ENCODE results near the gene TRIM56.
"Not testable (repeated sequence)": the region's sequence is repeated elsewhere in the genome, so short reads cannot be mapped to it uniquely, and the experiment has no call there.

Gene TRIM56

GRCh38 chr7:101071362-101072104 lies 13.7 kb upstream of the TRIM56 start:
- not testable (repeated sequence) for H3K4me3 ChIP-seq (ENCODE audit: low read length); H3K9me3 ChIP-seq (ENCODE audit: control insufficient read depth, low read length); H3K9ac ChIP-seq (ENCODE audit: low read length); H3K36me3 ChIP-seq (ENCODE audit: control insufficient read depth, insufficient read depth, low read length, severe bottlenecking); DNase-seq (ENCODE audit: low read depth); H3K4me1 ChIP-seq (ENCODE audit: control insufficient read depth, insufficient read depth, low read length)
- H3K27me3 ChIP-seq (replicated peaks; ENCODE audit: control insufficient read depth, insufficient read depth, low read length), result peaks cover 23% of the 10 kb centered on the region

- DNase-seq (ENCODE audit: low read depth), result no peak
- peaks cover 14% of the 10 kb centered on the region for H3K27me3 ChIP-seq (replicated peaks; ENCODE audit: control insufficient read depth, insufficient read depth, low read length)
- no peaks in the 10 kb centered on the region for H3K9me3 ChIP-seq (ENCODE audit: control insufficient read depth, low read length)
- H3K4me3 ChIP-seq (ENCODE audit: low read length), result no peak overlapping the region
- no peaks in the 10 kb centered on the region for H3K36me3 ChIP-seq (ENCODE audit: control insufficient read depth, insufficient read depth, low read length, severe bottlenecking)
- H3K4me1 ChIP-seq (ENCODE audit: control insufficient read depth, insufficient read depth, low read length), result no peaks in the 10 kb centered on the region
- no peak overlapping the region for H3K9ac ChIP-seq (ENCODE audit: low read length)
These were observed 9.6 kb upstream of the TRIM56 start for GRCh38 chr7:101075646-101076045.

GRCh38 chr7:101076183-101076582 lies 9.1 kb upstream of the TRIM56 start:
- not testable (repeated sequence) for H3K4me3 ChIP-seq (ENCODE audit: low read length); H3K4me1 ChIP-seq (ENCODE audit: control insufficient read depth, insufficient read depth, low read length); H3K9ac ChIP-seq (ENCODE audit: low read length); H3K9me3 ChIP-seq (ENCODE audit: control insufficient read depth, low read length); H3K36me3 ChIP-seq (ENCODE audit: control insufficient read depth, insufficient read depth, low read length, severe bottlenecking); DNase-seq (ENCODE audit: low read depth)
- H3K27me3 ChIP-seq (replicated peaks; ENCODE audit: control insufficient read depth, insufficient read depth, low read length), result peaks cover 14% of the 10 kb centered on the region

DNA sequence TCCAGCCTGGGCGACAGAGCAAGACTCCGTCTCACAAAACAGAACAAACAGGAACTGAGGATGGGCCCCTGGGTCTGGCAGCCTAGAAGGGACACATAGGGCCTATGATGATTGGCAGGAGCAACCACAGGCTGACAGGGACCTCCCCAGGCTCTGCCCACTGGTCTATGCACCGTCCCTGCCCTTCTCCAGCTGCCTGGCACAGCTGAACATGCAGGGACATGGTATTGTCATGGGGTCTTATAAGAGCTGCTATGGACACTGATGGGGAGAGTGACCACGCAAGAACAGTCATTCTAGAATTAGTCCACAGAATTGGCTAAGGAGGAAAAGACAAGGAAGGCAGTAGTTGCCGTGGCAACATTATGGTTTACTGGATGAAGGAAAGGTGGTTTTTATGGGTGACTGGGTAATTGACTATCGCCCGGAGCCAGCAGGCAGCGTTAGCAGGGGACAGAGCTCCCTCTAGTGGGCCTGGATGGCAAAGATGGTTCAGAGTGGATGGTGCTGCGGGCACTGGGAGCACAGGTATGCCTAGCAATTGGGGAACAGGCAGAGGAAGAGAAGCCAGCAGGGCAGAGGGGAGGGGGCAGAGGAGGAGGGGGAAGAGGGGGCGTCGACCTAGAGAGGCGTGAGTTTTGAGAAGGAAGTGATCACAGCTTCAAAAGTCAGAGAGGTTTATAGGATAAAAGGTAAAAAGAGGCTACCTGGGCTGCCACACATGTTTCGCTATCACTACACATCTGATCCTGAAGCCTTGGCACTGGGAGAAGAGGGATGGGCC lies 7.8 kb upstream of the TRIM56 start:
- Histone ChIP-seq H3K9ac (ENCODE audit: low read length) (no peak overlapping the region), H3K4me1 (ENCODE audit: control insufficient read depth, insufficient read depth, low read length) (no peaks in the 10 kb centered on the region), H3K4me3 (ENCODE audit: low read length) (no peak overlapping the region), H3K27me3 (replicated peaks; ENCODE audit: control insufficient read depth, insufficient read depth, low read length) (peaks cover 6% of the 10 kb centered on the region), H3K9me3 (ENCODE audit: control insufficient read depth, low read length) (no peaks in the 10 kb centered on the region), H3K36me3 (ENCODE audit: control insufficient read depth, insufficient read depth, low read length, severe bottlenecking) (no peaks in the 10 kb centered on the region)
- DNase-seq (ENCODE audit: low read depth), result peak; percentile 89

GRCh38 chr7:101081432-101081831 lies 3.8 kb upstream of the TRIM56 start:
- no peak overlapping the region for H3K9ac ChIP-seq (ENCODE audit: low read length)
- no peak for DNase-seq (ENCODE audit: low read depth)
- peaks cover 7% of the 10 kb centered on the region for H3K4me1 ChIP-seq (ENCODE audit: control insufficient read depth, insufficient read depth, low read length)
- no peaks in the 10 kb centered on the region for H3K9me3 ChIP-seq (ENCODE audit: control insufficient read depth, low read length)
- H3K36me3 ChIP-seq (ENCODE audit: control insufficient read depth, insufficient read depth, low read length, severe bottlenecking), result no peaks in the 10 kb centered on the region
- H3K4me3 ChIP-seq (ENCODE audit: low read length), result no peak overlapping the region
- no peaks in the 10 kb centered on the region for H3K27me3 ChIP-seq (replicated peaks; ENCODE audit: control insufficient read depth, insufficient read depth, low read length)

DNA sequence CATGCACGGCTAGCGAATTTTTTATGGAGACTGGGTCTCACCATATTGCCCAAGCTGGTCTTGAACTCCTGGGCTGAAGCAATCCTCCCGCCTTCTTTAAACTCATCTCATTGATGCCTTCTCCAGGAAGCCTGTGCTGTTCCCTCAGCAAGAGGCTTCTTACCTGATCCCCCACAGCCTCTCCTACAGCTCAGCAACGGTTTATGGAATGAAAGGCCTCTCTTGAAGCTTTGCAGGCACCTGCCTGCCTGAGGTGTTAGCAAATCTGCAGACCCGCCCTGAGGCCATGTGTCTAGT lies 468 bp upstream of the TRIM56 start:
- peaks cover 23% of the 10 kb centered on the region for H3K36me3 ChIP-seq (ENCODE audit: control insufficient read depth, insufficient read depth, low read length, severe bottlenecking)
- DNase-seq (ENCODE audit: low read depth), result no peak
- H3K9ac ChIP-seq (ENCODE audit: low read length), result peak overlapping the region; percentile 93
- peak overlapping the region; percentile 91 for H3K4me3 ChIP-seq (ENCODE audit: low read length)
- peaks cover 25% of the 10 kb centered on the region for H3K4me1 ChIP-seq (ENCODE audit: control insufficient read depth, insufficient read depth, low read length)
- H3K27me3 ChIP-seq (replicated peaks; ENCODE audit: control insufficient read depth, insufficient read depth, low read length), result no peaks in the 10 kb centered on the region
- H3K9me3 ChIP-seq (ENCODE audit: control insufficient read depth, low read length), result no peaks in the 10 kb centered on the region

DNA sequence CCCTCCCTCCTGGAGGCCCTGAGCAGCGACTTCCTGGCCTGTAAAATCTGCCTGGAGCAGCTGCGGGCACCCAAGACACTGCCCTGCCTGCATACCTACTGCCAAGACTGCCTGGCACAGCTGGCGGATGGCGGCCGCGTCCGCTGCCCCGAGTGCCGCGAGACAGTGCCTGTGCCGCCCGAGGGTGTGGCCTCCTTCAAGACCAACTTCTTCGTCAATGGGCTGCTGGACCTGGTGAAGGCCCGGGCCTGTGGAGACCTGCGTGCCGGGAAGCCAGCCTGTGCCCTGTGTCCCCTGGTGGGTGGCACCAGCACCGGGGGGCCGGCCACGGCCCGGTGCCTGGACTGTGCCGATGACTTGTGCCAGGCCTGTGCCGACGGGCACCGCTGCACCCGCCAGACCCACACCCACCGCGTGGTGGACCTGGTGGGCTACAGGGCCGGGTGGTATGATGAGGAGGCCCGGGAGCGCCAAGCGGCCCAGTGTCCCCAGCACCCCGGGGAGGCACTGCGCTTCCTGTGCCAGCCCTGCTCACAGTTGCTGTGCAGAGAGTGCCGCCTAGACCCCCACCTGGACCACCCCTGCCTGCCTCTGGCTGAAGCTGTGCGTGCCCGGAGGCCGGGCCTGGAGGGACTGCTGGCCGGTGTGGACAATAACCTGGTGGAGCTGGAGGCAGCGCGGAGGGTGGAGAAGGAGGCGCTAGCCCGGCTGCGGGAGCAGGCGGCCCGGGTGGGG lies 2.2 kb downstream of the TRIM56 start:
- Histone ChIP-seq H3K9ac (ENCODE audit: low read length) (peak overlapping the region; percentile 62), H3K36me3 (ENCODE audit: control insufficient read depth, insufficient read depth, low read length, severe bottlenecking) (peaks cover 30% of the 10 kb centered on the region), H3K4me3 (ENCODE audit: low read length) (no peak overlapping the region), H3K4me1 (ENCODE audit: control insufficient read depth, insufficient read depth, low read length) (peaks cover 25% of the 10 kb centered on the region), H3K27me3 (replicated peaks; ENCODE audit: control insufficient read depth, insufficient read depth, low read length) (no peaks in the 10 kb centered on the region), H3K9me3 (ENCODE audit: control insufficient read depth, low read length) (no peaks in the 10 kb centered on the region)
- DNase-seq (ENCODE audit: low read depth), result no peak

DNA sequence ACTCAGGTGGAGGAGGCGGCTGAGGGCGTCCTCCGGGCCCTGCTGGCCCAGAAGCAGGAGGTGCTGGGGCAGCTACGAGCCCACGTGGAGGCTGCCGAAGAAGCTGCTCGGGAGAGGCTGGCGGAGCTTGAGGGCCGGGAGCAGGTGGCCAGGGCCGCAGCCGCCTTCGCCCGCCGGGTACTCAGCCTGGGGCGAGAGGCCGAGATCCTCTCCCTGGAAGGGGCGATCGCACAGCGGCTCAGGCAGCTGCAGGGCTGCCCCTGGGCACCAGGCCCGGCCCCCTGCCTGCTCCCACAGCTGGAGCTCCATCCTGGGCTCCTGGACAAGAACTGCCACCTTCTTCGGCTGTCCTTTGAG lies 2.8 kb downstream of the TRIM56 start:
- no peak for DNase-seq (ENCODE audit: low read depth)
- Histone ChIP-seq H3K27me3 (replicated peaks; ENCODE audit: control insufficient read depth, insufficient read depth, low read length) (no peaks in the 10 kb centered on the region), H3K36me3 (ENCODE audit: control insufficient read depth, insufficient read depth, low read length, severe bottlenecking) (peaks cover 30% of the 10 kb centered on the region), H3K4me3 (ENCODE audit: low read length) (no peak overlapping the region), H3K9ac (ENCODE audit: low read length) (no peak overlapping the region), H3K9me3 (ENCODE audit: control insufficient read depth, low read length) (no peaks in the 10 kb centered on the region), H3K4me1 (ENCODE audit: control insufficient read depth, insufficient read depth, low read length) (peaks cover 25% of the 10 kb centered on the region)

DNA sequence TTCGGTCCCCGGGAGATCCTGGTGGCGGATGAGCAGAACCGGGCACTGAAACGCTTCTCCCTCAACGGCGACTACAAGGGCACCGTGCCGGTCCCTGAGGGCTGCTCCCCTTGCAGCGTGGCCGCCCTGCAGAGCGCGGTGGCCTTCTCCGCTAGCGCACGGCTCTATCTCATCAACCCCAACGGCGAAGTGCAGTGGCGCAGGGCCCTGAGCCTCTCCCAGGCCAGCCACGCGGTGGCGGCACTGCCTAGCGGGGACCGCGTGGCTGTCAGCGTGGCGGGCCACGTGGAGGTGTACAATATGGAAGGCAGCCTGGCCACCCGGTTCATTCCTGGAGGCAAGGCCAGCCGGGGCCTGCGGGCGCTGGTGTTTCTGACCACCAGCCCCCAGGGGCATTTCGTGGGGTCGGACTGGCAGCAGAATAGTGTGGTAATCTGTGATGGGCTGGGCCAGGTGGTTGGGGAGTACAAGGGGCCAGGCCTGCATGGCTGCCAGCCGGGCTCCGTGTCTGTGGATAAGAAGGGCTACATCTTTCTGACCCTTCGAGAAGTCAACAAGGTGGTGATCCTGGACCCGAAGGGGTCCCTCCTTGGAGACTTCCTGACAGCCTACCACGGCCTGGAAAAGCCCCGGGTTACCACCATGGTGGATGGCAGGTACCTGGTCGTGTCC lies 3.7 kb downstream of the TRIM56 start:
- no peak for DNase-seq (ENCODE audit: low read depth)
- no peaks in the 10 kb centered on the region for H3K27me3 ChIP-seq (replicated peaks; ENCODE audit: control insufficient read depth, insufficient read depth, low read length)
- H3K9ac ChIP-seq (ENCODE audit: low read length), result peak overlapping the region; percentile 34
- no peaks in the 10 kb centered on the region for H3K9me3 ChIP-seq (ENCODE audit: control insufficient read depth, low read length)
- H3K4me1 ChIP-seq (ENCODE audit: control insufficient read depth, insufficient read depth, low read length), result peaks cover 31% of the 10 kb centered on the region
- no peak overlapping the region for H3K4me3 ChIP-seq (ENCODE audit: low read length)
- peaks cover 30% of the 10 kb centered on the region for H3K36me3 ChIP-seq (ENCODE audit: control insufficient read depth, insufficient read depth, low read length, severe bottlenecking)

DNA sequence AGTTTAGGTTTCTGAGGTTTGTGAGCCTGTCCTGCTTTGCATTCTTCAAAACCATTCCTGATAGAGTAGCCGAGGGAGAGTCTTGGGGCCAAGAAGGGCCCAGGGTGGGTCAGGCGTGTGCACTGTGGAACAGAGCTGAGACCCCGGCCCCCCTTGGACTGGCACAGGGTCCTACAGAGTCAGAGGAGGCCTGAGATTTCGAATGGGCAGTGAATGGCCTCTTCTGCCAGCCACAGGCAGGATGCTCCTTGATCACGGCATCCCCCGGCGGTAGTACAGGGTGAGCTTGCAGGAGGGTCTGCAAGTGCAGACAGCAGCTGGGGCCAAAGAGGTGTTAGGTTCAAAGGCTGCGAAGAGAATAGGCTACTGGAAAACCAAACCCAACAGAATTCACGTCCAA lies 4.6 kb downstream of the TRIM56 start:
- Histone ChIP-seq H3K4me3 (ENCODE audit: low read length) (no peak overlapping the region), H3K4me1 (ENCODE audit: control insufficient read depth, insufficient read depth, low read length) (peaks cover 38% of the 10 kb centered on the region), H3K27me3 (replicated peaks; ENCODE audit: control insufficient read depth, insufficient read depth, low read length) (no peaks in the 10 kb centered on the region), H3K9ac (ENCODE audit: low read length) (peak overlapping the region; percentile 34), H3K9me3 (ENCODE audit: control insufficient read depth, low read length) (no peaks in the 10 kb centered on the region), H3K36me3 (ENCODE audit: control insufficient read depth, insufficient read depth, low read length, severe bottlenecking) (peaks cover 30% of the 10 kb centered on the region)
- no peak for DNase-seq (ENCODE audit: low read depth)

All from adipocyte (in vitro differentiated cells).